ENCODE results near the gene BTG2.

BTG2 gene

GRCh38 chr1:203359010-203359571 is 53.8 kb downstream of the BTG2 start:
- no peak for DNase-seq (ENCODE audit: low spot score)
- no peak for TF ChIP-seq CTCF (IDR thresholded peaks at IDR 0.05)
- Histone ChIP-seq H3K4me3 (no peak overlapping the region), H3K27ac (no peak overlapping the region)

Measured in coronary artery (tissue), 2 donors.